H9 (cell line): ENCODE measurements around the gene RIPK1. TPM values are rescaled to one million over a fixed set of nuclear protein-coding genes. Genes with fewer than 3 reads are reported as not detected.

Experiments used
- DNase-seq: peaks from one replicate; pipeline ENCODE4 v3.0.0-alpha.2; 2017
- H2AFZ ChIP-seq: one replicate; pipeline ENCODE4 v1.6.1; 2013; ENCODE audit warnings: mild to moderate bottlenecking, low read length, control low read depth, moderate library complexity
- H2AK5ac ChIP-seq: 2 replicates; pipeline ENCODE4 v1.6.1; 2013; ENCODE audit warnings: low read length, control low read depth, mixed read lengths; ENCODE audit not compliant: insufficient read length
- H2BK120ac ChIP-seq: one replicate; pipeline ENCODE4 v1.6.1; 2013; ENCODE audit warnings: low read depth, mild to moderate bottlenecking, low read length, control low read depth, inconsistent platforms; ENCODE audit not compliant: poor library complexity, severe bottlenecking
- H2BK12ac ChIP-seq: 2 replicates; pipeline ENCODE4 v1.6.1; 2013; ENCODE audit warnings: low read length, control low read depth, mixed read lengths, low read depth; ENCODE audit not compliant: insufficient read length
- H2BK15ac ChIP-seq: 2 replicates; pipeline ENCODE4 v1.6.1; 2013; ENCODE audit warnings: low read depth, low read length, control low read depth
- H2BK20ac ChIP-seq: one replicate; pipeline ENCODE4 v1.6.1; 2013; ENCODE audit warnings: low read depth, mild to moderate bottlenecking, low read length, control low read depth, inconsistent platforms; ENCODE audit not compliant: poor library complexity, severe bottlenecking
- H2BK5ac ChIP-seq: 2 replicates; pipeline ENCODE4 v1.6.1; 2013; ENCODE audit warnings: low read length, control low read depth, mixed read lengths; ENCODE audit not compliant: insufficient read length
- H3K14ac ChIP-seq: 2 replicates; pipeline ENCODE4 v1.6.1; 2013; ENCODE audit warnings: low read length, control low read depth; ENCODE audit not compliant: insufficient read depth
- H3K18ac ChIP-seq: 2 replicates; pipeline ENCODE4 v1.6.1; 2013; ENCODE audit warnings: low read depth, mild to moderate bottlenecking, mixed read lengths, low read length, control low read depth; ENCODE audit not compliant: insufficient read length
- H3K23ac ChIP-seq: 2 replicates; pipeline ENCODE4 v1.6.1; 2013; ENCODE audit warnings: low read length, control low read depth, mixed read lengths, low read depth; ENCODE audit not compliant: insufficient read length
- H3K23me2 ChIP-seq: 2 replicates; pipeline ENCODE4 v1.6.1; 2013; ENCODE audit warnings: low read depth, mild to moderate bottlenecking, mixed read lengths, low read length, control low read depth; ENCODE audit not compliant: insufficient read length, poor library complexity, severe bottlenecking
- H3K27ac ChIP-seq: 2 replicates; pipeline ENCODE4 v1.5.1; 2013; ENCODE audit warnings: low read length, control low read depth, mixed read lengths, low read depth; ENCODE audit not compliant: insufficient read length
- H3K27me3 ChIP-seq: 2 replicates; pipeline ENCODE4 v1.6.1; 2013; ENCODE audit warnings: low read length, control low read depth, inconsistent platforms; ENCODE audit not compliant: insufficient read depth
- H3K4ac ChIP-seq: 2 replicates; pipeline ENCODE4 v1.6.1; 2013; ENCODE audit warnings: low read depth, mild to moderate bottlenecking, control low read depth, inconsistent platforms, low read length, moderate library complexity
- H3K4me1 ChIP-seq: 2 replicates; pipeline ENCODE4 v1.6.1; 2013; ENCODE audit warnings: low read length, control low read depth, inconsistent platforms; ENCODE audit not compliant: insufficient read depth
- H3K4me2 ChIP-seq: 2 replicates; pipeline ENCODE4 v1.6.1; 2013; ENCODE audit warnings: low read length, control low read depth, mixed read lengths; ENCODE audit not compliant: insufficient read length, insufficient read depth
- H3K56ac ChIP-seq: 2 replicates; pipeline ENCODE4 v1.6.1; 2013; ENCODE audit warnings: low read depth, mild to moderate bottlenecking, mixed read lengths, low read length, control low read depth; ENCODE audit not compliant: insufficient read length
- H3K79me1 ChIP-seq: 2 replicates; pipeline ENCODE4 v1.6.1; 2013; ENCODE audit warnings: low read depth, mild to moderate bottlenecking, moderate library complexity, low read length, control low read depth, inconsistent platforms; ENCODE audit not compliant: insufficient read depth, poor library complexity, severe bottlenecking
- H3K79me2 ChIP-seq: 2 replicates; pipeline ENCODE4 v1.6.1; 2013; ENCODE audit warnings: low read length, control low read depth, inconsistent platforms; ENCODE audit not compliant: insufficient read depth
- H3K9ac ChIP-seq: 2 replicates; pipeline ENCODE4 v1.6.1; 2013; ENCODE audit warnings: low read length, control low read depth, mixed read lengths; ENCODE audit not compliant: insufficient read length; ENCODE audit errors: extremely low read depth
- H3K9me3 ChIP-seq: one replicate; pipeline ENCODE4 v1.6.1; 2013; ENCODE audit warnings: low read depth, low read length, inconsistent platforms; ENCODE audit not compliant: control insufficient read depth
- H3T11ph ChIP-seq: one replicate; pipeline ENCODE4 v1.6.1; 2013; ENCODE audit warnings: mild to moderate bottlenecking, low read length, control low read depth, inconsistent platforms
- H4K20me1 ChIP-seq: one replicate; pipeline ENCODE4 v1.6.1; 2013; ENCODE audit not compliant: control insufficient read depth, insufficient read length, insufficient read depth
- H4K5ac ChIP-seq: 2 replicates; pipeline ENCODE4 v1.6.1; 2013; ENCODE audit warnings: low read depth, mild to moderate bottlenecking, mixed read lengths, low read length, control low read depth; ENCODE audit not compliant: insufficient read length
- H4K8ac ChIP-seq: replicated peaks from 2 replicates; pipeline ENCODE4 v1.6.1; 2013; ENCODE audit warnings: low read length, control low read depth, mixed read lengths, low read depth; ENCODE audit not compliant: insufficient read length
- H4K91ac ChIP-seq: 2 replicates; pipeline ENCODE4 v1.6.1; 2013; ENCODE audit warnings: low read depth, mild to moderate bottlenecking, moderate library complexity, mixed read lengths, low read length, control low read depth; ENCODE audit not compliant: insufficient read length
- H3K27ac Mint-ChIP-seq, 3 experiments: 2 replicates in 2 of 3; 3 replicates in 1 of 3; pipeline ENCODE4 v1.8.0; 2020 to 2021; ENCODE audit warnings: mixed read lengths in 3 of 3, mild to moderate bottlenecking in 1 of 3, moderate library complexity in 1 of 3
- H3K27me3 Mint-ChIP-seq: 2 replicates; pipeline ENCODE4 v1.8.0; 2021; ENCODE audit warnings: low read depth, mild to moderate bottlenecking, moderate library complexity, mixed read lengths
- H3K36me3 Mint-ChIP-seq, 3 experiments: 2 replicates in 2 of 3; 3 replicates in 1 of 3; pipeline ENCODE4 v1.8.0; 2020 to 2021; ENCODE audit warnings: low read depth in 3 of 3, mixed read lengths in 3 of 3; ENCODE audit not compliant: insufficient read depth in 1 of 3
- H3K4me1 Mint-ChIP-seq, 2 experiments: 2 replicates each; pipeline ENCODE4 v1.8.0; 2020; ENCODE audit warnings: mixed read lengths in 2 of 2
- H3K4me3 Mint-ChIP-seq, 2 experiments: 2 replicates in 1 of 2; 3 replicates in 1 of 2; pipeline ENCODE4 v1.8.0; 2020 to 2021; ENCODE audit warnings: mild to moderate bottlenecking in 2 of 2, mixed read lengths in 2 of 2, moderate library complexity in 1 of 2
- H3K9me3 Mint-ChIP-seq, 2 experiments: 2 replicates in 1 of 2; 3 replicates in 1 of 2; pipeline ENCODE4 v1.8.0; 2020; ENCODE audit warnings: mild to moderate bottlenecking in 2 of 2, mixed read lengths in 2 of 2, moderate library complexity in 1 of 2
- CTCF ChIP-seq: fragments of 200-600 bp; sonication (generic); conservative IDR thresholded peaks from 3 replicates; pipeline ENCODE4 v1.8.0; 2021; ENCODE audit warnings: antibody characterized with exemption, mild to moderate bottlenecking
- WGBS: extraction: QIAGEN DNeasy Blood & Tissue Kit; methylation state at CpG from one replicate; pipeline ENCODE4 v1.1.7; 2013; ENCODE audit warnings: missing lambda C conversion rate, low lambda C conversion rate, mixed read lengths; ENCODE audit not compliant: insufficient read length; ENCODE audit errors: extremely low coverage; 5-methylcytosine and 5-hydroxymethylcytosine counted together
- total RNA-seq: library from RNA; stranded (reverse); gene quantifications from 2 replicates; pipeline ENCODE4 v1.2.1, GENCODE V29; 2021

RIPK1 gene
- total RNA-seq, 1 experiment from 2014 or later, result 24.6 TPM

- Histone ChIP-seq H2BK120ac (no peak overlapping the region), H2BK5ac (no peak overlapping the region), H3K56ac (no peak overlapping the region), H2BK12ac (no peak overlapping the region), H3K9me3 (peaks cover 62% of the 10 kb centered on the region), H4K5ac (no peak overlapping the region), H3K14ac (no peak overlapping the region), H3K4ac (no peak overlapping the region), H3K4me1 (no peaks in the 10 kb centered on the region), H4K20me1 (no peaks in the 10 kb centered on the region), H3K79me1 (no peaks in the 10 kb centered on the region), H3K4me2 (no peak overlapping the region), H3T11ph (no peak overlapping the region), H3K9ac (no peak overlapping the region), H3K27me3 (no peaks in the 10 kb centered on the region), H4K8ac (no peak overlapping the region), H3K79me2 (no peaks in the 10 kb centered on the region), H2AK5ac (no peak overlapping the region), H3K23ac (no peak overlapping the region), H3K23me2 (no peaks in the 10 kb centered on the region), H4K91ac (no peak overlapping the region), H2BK20ac (no peak overlapping the region), H2AFZ (no peak overlapping the region), H2BK15ac (no peak overlapping the region), H3K27ac (no peak overlapping the region), H3K18ac (no peak overlapping the region)
- Mint-ChIP-seq H3K27me3 (peaks cover 6% of the 10 kb centered on the region), H3K4me1 (no peaks in the 10 kb centered on the region), H3K36me3 (peaks cover 68 to 69% (median 68%) of the 10 kb centered on the region in 3 experiments), H3K4me3 (no peak overlapping the region), H3K9me3 (peaks cover 66 to 67% of the 10 kb centered on the region in 2 experiments), H3K27ac (no peak overlapping the region)
- WGBS, result no CpG with 5 or more reads among the region's 4 CpGs
- TF ChIP-seq CTCF, result no peak
- no peak for DNase-seq
Measured at GRCh38 chr6:3090013-3090412, 21.7 kb downstream of the RIPK1 start.
